DND-41 (cell line): ENCODE results near the gene ORM2.

Experiments used
- ATAC-seq: fragments of 200-7000 bp; cut with Tn5 transposase; 3 replicates; pipeline ENCODE4 v1.9.1; 2021; ENCODE audit warnings: low read depth; ENCODE audit not compliant: insufficient read depth
- DNase-seq: peaks from one replicate; pipeline ENCODE4 v3.0.0-alpha.2; 2020
- H2AFZ ChIP-seq: 2 replicates; pipeline ENCODE4 v1.6.0; 2012; ENCODE audit warnings: low read depth, low read length
- H3K27ac ChIP-seq: 2 replicates; pipeline ENCODE4 v1.5.1; 2012; ENCODE audit warnings: low read length, inconsistent platforms
- H3K27me3 ChIP-seq: fragments of 200-600 bp; sonication (generic); 2 replicates; pipeline ENCODE4 v1.6.0; 2012; ENCODE audit warnings: low read length, mild to moderate bottlenecking, inconsistent platforms; ENCODE audit not compliant: insufficient read depth, poor library complexity
- H3K36me3 ChIP-seq: 2 replicates; pipeline ENCODE4 v1.5.1; 2012; ENCODE audit warnings: low read length, inconsistent platforms; ENCODE audit not compliant: insufficient read depth
- H3K4me1 ChIP-seq: 2 replicates; pipeline ENCODE4 v1.5.1; 2012; ENCODE audit warnings: mild to moderate bottlenecking, low read length; ENCODE audit not compliant: insufficient read depth
- H3K4me2 ChIP-seq: 2 replicates; pipeline ENCODE4 v1.6.0; 2012; ENCODE audit warnings: mild to moderate bottlenecking, moderate library complexity, low read length, inconsistent platforms; ENCODE audit not compliant: insufficient read depth
- H3K4me3 ChIP-seq, 2 experiments: fragments of 200-600 bp in 1 of 2; shearing (Covaris generic) in 1 of 2; 2 replicates each; pipeline ENCODE4 v1.5.1; 2012 to 2016; ENCODE audit warnings: inconsistent platforms in 2 of 2, low read length in 2 of 2, mild to moderate bottlenecking in 2 of 2, low read depth in 1 of 2, moderate library complexity in 1 of 2
- H3K79me2 ChIP-seq: 2 replicates; pipeline ENCODE4 v1.6.0; 2012; ENCODE audit warnings: low read length, inconsistent platforms; ENCODE audit not compliant: insufficient read depth
- H3K9ac ChIP-seq: 2 replicates; pipeline ENCODE4 v1.6.0; 2012; ENCODE audit warnings: low read depth, mild to moderate bottlenecking, inconsistent platforms, low read length, moderate library complexity
- H3K9me3 ChIP-seq: 2 replicates; pipeline ENCODE4 v1.5.1; 2012; ENCODE audit warnings: low read length, moderate library complexity, mild to moderate bottlenecking, inconsistent platforms; ENCODE audit not compliant: insufficient read depth, severe bottlenecking
- H4K20me1 ChIP-seq: 2 replicates; pipeline ENCODE4 v1.6.0; 2012; ENCODE audit warnings: low read length; ENCODE audit not compliant: insufficient read depth
- CTCF ChIP-seq: IDR thresholded peaks from 2 replicates; pipeline ENCODE4 v1.5.1; 2012; ENCODE audit warnings: borderline replicate concordance, low read length, moderate library complexity, mild to moderate bottlenecking; ENCODE audit not compliant: poor library complexity, severe bottlenecking; ENCODE audit errors: extremely low read depth
- EZH2 ChIP-seq: IDR thresholded peaks from 3 replicates; pipeline ENCODE4 v1.6.1; 2012; ENCODE audit warnings: borderline replicate concordance, low read depth, mild to moderate bottlenecking, moderate library complexity, low read length, inconsistent platforms; ENCODE audit not compliant: severe bottlenecking

ORM2 gene

GRCh38 chr9:114289106-114289505, 40.6 kb upstream of the ORM2 start:
- no peaks in the 10 kb centered on the region for H3K4me1 ChIP-seq
- ATAC-seq (no peak), DNase-seq (no peak)
- no peak overlapping the region for H3K27ac ChIP-seq
- no peak for TF ChIP-seq EZH2
- TF ChIP-seq CTCF = no peak
- no peak overlapping the region for H3K9ac ChIP-seq
- H3K36me3 ChIP-seq = no peaks in the 10 kb centered on the region
- no peak overlapping the region for H3K4me2 ChIP-seq
- H3K79me2 ChIP-seq = no peaks in the 10 kb centered on the region
- no peaks in the 10 kb centered on the region for H3K27me3 ChIP-seq
- H3K4me3 ChIP-seq = no peak overlapping the region
- no peak overlapping the region for H2AFZ ChIP-seq
- no peaks in the 10 kb centered on the region for H4K20me1 ChIP-seq
- no peaks in the 10 kb centered on the region for H3K9me3 ChIP-seq

GRCh38 chr9:114289571-114290481, 39.8 kb upstream of the ORM2 start:
- ATAC-seq (no peak), DNase-seq (no peak)
- no peaks in the 10 kb centered on the region for H4K20me1 ChIP-seq
- H3K4me3 ChIP-seq = no peak overlapping the region
- H3K4me2 ChIP-seq = no peak overlapping the region
- no peak overlapping the region for H2AFZ ChIP-seq
- no peaks in the 10 kb centered on the region for H3K79me2 ChIP-seq
- TF ChIP-seq EZH2 (no peak), CTCF (no peak)
- H3K9ac ChIP-seq = no peak overlapping the region
- peaks cover 4% of the 10 kb centered on the region for H3K9me3 ChIP-seq
- H3K4me1 ChIP-seq = no peaks in the 10 kb centered on the region
- H3K27me3 ChIP-seq = no peaks in the 10 kb centered on the region
- H3K36me3 ChIP-seq = no peaks in the 10 kb centered on the region
- no peak overlapping the region for H3K27ac ChIP-seq

- H3K27me3 ChIP-seq = no peaks in the 10 kb centered on the region
- TF ChIP-seq EZH2 = no peak
- no peak for TF ChIP-seq CTCF
- H3K79me2 ChIP-seq = no peaks in the 10 kb centered on the region
- ATAC-seq (peak; percentile 37; the same call in 2 of the 3 replicates), DNase-seq (no peak)
- peaks cover 6% of the 10 kb centered on the region for H3K9me3 ChIP-seq
- no peak overlapping the region for H3K9ac ChIP-seq
- H3K4me2 ChIP-seq = no peak overlapping the region
- H3K27ac ChIP-seq = no peak overlapping the region
- H2AFZ ChIP-seq = no peak overlapping the region
- H3K4me3 ChIP-seq = no peak overlapping the region
- H3K4me1 ChIP-seq = no peaks in the 10 kb centered on the region
- no peaks in the 10 kb centered on the region for H3K36me3 ChIP-seq
- H4K20me1 ChIP-seq = no peaks in the 10 kb centered on the region
Measured at GRCh38 chr9:114290561-114290986, 39.1 kb upstream of the ORM2 start.
